Breast epithelium (tissue), 3 donors: ENCODE measurements around the gene TMEM243.

ENCODE experiments used
- POLR2A ChIP-seq: fragments of 450-650 bp; IDR thresholded peaks from one replicate; pipeline ENCODE4 v1.6.1; 2016; ENCODE audit warnings: antibody characterized with exemption, mild to moderate bottlenecking, moderate library complexity
- POLR2AphosphoS5 ChIP-seq, 3 donors: sonication (generic); formaldehyde crosslinking; IDR thresholded peaks; one replicate each; pipeline ENCODE4 v1.6.1; 2017; ENCODE audit warnings: antibody characterized with exemption in 3 of 3
- TF ChIP-seq, protein P1 (sequence below), 3 donors: fragments of 450-650 bp; IDR thresholded peaks; one replicate each; pipeline ENCODE4 v1.5.1; 2016 to 2017; ENCODE audit warnings: antibody characterized with exemption in 3 of 3, mild to moderate bottlenecking in 3 of 3, moderate library complexity in 3 of 3

DNA sequence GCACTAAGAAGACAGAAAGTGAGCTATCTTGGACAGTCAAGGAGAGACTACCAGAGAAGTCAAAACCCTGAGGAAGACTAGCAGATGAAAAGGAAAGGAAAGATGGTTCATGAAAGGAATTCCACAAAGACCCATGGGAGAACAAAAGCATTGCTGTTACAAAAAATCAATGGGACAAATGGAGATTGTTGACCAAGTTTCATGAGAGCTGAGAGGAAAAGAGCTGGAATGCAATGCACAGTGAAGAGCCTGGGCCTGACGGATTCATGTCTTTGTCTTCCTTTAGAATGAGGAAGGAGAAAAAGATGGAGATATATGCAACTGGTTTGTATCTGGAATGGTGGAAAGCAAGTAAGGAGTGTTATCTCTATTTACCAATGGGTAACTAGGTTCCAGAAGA is 17.3 kb downstream of the TMEM243 start:
- TF ChIP-seq POLR2A (no peak), POLR2AphosphoS5 (IDR thresholded peaks at IDR 0.05) (no peak)
- TF ChIP-seq, protein P1, sequence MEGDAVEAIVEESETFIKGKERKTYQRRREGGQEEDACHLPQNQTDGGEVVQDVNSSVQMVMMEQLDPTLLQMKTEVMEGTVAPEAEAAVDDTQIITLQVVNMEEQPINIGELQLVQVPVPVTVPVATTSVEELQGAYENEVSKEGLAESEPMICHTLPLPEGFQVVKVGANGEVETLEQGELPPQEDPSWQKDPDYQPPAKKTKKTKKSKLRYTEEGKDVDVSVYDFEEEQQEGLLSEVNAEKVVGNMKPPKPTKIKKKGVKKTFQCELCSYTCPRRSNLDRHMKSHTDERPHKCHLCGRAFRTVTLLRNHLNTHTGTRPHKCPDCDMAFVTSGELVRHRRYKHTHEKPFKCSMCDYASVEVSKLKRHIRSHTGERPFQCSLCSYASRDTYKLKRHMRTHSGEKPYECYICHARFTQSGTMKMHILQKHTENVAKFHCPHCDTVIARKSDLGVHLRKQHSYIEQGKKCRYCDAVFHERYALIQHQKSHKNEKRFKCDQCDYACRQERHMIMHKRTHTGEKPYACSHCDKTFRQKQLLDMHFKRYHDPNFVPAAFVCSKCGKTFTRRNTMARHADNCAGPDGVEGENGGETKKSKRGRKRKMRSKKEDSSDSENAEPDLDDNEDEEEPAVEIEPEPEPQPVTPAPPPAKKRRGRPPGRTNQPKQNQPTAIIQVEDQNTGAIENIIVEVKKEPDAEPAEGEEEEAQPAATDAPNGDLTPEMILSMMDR (IDR thresholded peaks at IDR 0.05): no peak
